HG03039 (cell line): ENCODE data around the gene LRP1B.

Source experiments
- ATAC-seq: cut with Tn5 transposase; IDR thresholded peaks from one replicate; pipeline ENCODE4 v1.9.1; 2021; ENCODE audit warnings: mild to moderate bottlenecking, moderate library complexity; ENCODE audit not compliant: unreplicated experiment

LRP1B gene

DNA sequence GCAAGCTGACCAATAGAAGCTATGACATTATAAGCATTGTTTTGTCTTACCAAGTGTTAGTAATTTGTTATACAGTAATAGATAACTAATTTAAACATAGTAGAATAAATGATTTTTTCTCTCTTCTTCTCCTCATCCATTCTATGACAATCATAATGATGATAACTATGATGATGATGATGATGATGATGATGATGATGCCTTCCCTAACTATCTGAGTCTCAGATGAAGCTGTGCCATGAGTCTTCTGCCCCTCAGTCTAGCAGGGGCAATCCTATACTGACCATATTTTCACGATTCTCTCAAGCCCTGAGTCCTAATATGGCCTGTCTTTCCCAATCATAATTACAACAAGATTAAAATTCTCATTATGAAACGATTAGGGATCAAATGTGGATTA is 1369.0 kb downstream of the LRP1B start:
- ATAC-seq = no peak

DNA sequence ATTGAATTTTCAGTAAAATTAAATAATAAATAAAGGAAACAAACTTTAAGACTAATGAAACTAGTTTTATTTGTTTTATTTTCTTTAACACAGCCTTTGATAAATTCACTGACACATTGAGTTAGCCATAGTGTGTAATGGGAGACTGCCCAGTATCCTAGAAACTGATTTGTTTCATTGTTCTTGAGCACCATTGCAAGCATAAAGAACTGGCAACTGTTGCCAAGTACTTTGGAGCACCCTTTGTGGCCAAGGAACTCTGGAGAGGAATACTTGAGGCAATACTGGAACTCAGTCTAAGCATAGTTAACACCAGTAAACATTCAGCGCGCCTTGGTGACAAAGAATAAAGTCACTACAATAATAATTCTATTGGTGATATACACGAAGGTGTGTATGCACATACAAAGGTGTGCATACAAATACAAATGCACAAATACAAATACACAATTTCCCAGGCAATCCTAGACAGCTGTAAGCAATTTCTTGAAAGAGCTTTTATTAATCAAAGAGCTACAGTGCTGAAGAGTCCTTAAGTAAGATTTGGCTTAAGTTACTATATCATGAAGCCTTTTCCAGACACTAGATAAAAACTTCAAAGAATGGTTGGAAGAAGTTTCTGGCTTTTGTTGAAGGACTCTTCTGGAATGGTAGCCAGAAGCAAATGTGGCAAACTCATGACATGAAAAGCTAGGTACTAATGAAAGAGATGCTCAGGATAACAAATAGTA is 1371.2 kb downstream of the LRP1B start:
- no peak for ATAC-seq

DNA sequence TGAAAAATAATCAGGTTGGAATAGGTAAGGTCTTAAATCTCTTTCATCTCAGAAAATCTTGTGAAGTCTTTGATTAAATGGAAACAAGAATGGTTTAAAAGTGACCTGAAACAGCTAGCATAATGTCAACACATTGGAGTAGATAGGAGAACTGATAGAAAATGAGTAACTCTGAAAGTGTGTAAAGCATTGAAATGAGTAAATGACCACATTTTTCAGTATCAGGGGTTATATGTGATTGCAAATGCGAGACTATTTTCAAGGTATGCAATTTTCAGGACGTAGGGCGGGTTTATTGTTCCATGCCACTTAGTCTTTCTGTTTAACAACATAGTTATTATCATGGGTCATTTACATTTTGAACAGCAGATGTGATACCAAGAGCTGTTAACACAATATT is 1383.2 kb downstream of the LRP1B start:
- ATAC-seq = peak; percentile 94

DNA sequence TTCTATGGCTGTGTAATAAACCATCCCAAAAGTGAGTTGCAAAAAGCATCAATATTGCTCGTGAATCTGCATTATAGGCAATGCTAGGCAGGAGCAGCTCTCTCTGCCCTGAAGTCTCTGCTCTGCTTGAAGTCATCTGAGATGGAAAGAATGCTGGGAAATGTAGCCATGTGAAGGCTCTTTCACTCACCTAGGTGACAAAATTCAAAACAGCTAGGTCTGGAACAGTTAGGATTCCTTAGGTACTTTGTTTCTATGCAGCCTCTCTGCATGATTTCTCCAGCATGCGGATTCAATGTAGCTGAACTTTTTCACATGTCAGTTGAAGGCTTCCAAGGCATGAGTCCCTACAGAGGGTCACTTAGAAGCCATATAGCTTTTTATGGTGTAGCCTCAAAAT is 1383.7 kb downstream of the LRP1B start:
- ATAC-seq = no peak

DNA sequence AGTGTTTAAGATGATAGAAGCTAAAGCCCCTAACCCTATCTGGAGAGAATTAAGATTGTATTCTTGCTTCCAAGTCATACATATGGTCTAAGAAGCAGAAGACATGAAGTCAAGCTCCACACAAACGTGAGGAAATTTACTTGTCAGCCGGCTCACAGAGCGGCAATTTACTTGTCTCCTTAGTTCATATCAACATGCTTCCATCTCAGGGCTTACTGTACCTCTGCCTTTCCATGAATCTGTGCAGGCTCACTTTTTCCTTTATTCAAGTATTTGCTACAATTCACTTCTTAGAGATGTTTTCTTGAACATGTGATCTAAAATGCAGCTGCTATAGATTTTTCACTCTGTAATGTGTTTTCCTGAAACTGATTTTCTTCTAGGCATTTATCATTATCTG is 1386.4 kb downstream of the LRP1B start:
- no peak for ATAC-seq

DNA sequence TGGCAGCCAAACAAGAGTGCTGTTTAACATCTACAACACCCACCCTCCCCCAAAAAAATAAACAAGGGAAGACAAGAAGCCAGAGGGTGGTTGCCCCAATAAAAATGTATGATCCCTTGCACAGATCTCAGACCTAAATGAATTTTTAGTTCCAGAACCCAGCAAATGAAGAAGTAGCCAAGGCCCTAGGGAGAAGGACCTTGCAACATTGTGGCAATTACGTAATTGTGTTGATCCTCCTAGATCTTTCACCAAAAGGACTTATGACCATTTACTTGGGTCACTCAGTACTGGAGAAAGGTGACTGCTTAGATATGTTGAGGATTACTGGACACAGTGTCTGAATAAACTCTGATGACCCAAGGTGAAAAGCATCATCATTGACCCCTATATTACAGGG is 1393.8 kb downstream of the LRP1B start:
- ATAC-seq = no peak

DNA sequence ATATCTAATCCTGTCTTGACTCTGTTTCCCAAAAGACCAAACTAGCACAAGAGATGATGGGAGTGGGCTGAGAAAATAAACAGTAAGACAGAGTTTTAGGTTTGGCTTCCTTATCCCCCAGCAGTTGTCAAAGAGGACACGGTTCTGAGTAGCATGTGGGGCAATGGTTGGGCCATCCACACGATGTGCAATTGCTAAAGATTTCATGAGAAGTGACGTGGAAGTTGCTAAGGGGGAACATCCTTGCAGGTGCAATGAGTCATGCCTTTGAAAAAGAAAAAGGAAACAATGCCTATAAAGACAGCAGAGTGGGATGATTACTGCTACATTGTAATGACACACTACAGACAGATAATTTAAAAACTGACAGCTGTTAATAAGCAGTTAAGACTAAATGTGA is 1395.8 kb downstream of the LRP1B start:
- no peak for ATAC-seq

DNA sequence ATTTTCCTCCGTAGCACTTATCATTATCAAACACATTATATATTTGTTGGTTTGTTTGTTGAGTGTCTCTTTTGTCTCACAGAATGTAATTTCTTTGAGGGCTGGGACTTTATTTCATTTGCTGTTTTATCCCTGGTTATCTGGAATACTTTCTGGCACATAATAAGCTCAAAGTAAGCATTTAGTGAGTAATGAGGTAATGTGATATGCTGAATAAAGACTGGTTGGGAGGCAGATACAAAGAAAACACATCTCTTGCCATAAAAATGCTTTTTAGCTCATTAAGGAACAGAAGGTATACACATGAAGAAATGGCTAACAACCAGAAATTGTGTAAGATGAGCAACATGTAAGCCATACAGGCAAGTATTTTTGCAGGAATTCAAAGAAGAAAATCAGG is 1411.8 kb downstream of the LRP1B start:
- no peak for ATAC-seq

DNA sequence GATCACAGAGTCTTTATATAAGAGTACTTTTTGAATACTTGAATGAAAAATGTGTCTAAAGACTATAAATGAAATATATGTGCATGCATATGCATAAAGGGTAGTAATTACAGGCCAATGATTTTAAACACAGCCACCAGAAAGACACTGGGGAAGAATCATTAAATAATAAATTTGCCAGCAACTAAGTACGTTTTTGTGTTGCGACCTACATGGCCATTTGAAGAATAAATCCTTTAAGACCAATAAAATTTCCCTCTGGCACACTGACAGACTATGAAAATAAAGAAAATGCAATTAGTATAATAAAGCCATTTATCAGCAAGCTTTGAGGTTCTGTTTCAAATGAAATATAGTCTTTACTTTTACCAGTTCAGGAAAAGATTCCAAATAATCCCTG is 1413.3 kb downstream of the LRP1B start:
- ATAC-seq = no peak

DNA sequence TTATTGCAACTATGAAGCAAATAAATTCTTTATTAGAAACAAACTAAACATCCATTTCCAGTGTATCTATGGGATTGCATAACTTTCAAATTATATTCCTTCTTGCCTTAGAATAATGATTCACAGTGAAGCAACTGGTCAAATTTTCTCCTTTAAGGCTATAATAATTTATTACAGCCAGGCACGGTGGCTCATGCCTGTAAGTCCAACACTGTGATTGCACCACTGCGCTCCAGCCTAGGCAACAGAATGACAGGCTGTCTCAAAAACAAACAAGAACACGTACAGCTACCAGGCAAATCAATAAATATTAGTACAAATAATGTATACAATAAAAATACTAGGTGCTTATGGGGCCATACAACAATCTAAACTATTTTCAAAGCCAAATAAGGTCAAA is 1416.2 kb downstream of the LRP1B start:
- no peak for ATAC-seq

DNA sequence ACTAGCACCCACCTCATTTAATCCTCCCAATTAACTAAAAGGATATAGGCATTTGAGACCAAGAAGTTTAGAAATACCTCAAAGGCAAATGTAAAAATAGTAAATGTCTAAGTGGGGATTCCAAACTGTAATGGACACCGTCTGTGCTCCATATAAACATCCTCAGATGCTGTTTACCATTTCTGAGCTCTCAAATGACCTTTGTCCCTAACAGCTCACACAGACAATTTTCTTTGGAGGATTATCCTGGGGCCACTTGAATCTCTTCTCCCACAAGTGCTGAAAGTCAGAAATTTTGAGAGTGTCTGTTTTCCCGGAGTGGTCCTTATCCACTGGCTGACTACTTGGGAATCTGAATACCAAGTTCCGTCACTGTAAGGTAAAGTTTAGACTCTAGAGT is 1418.9 kb downstream of the LRP1B start:
- ATAC-seq = no peak

DNA sequence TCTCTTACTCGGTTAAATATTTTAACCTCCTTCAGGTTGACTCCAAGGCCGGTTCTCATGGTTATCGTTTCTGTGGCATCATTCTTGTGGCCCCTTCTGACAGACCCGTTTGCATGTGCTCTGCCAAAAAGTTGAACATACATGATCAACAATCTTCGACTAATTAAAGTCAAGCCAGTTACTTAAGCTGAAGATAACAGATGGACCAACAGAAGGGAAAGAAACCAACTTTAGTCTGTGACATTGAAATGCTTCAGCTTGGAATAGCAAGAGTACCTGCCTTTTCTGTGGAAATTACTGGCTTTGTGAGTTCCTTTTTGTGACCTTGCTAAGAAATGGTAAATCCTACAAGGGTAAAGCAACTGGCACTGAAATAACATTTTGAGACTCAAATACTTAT is 1429.1 kb downstream of the LRP1B start:
- no peak for ATAC-seq

DNA sequence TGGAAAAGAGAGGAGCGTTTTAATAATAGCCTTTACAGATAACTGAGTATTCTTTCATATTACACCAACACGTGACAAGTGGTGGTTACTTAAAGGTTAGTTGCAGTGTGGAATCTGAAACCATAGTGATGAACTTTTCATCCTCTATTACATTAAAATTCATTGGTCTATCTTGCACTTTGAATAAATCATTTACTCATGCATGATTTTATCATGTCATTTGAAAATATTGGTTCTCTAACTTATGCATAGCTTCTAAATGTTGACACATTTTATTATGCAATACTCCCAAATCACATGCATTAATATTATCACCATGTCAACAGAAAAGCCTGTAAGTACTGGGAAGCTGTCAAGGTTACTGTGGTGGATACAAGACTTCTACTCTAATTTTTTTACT is 1432.2 kb downstream of the LRP1B start:
- ATAC-seq = no peak

DNA sequence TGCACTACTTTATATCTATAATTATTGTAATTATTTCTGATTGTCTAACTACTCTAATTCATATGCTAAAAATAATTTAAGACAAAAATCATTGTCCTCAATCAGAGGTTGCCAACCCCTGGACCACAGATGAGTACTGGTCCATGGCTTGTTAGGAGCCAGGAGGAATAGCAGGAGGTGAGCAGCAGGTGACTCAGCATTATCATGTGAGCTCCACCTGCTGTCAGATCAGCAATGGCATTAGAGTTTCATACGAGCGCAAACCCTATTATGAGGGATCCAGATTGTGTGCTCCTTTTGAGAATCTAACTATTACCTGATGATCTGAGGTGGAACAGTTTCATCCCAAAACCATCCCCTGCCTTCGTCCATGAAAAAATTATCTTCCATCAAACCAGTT is 1434.4 kb downstream of the LRP1B start:
- ATAC-seq = no peak

DNA sequence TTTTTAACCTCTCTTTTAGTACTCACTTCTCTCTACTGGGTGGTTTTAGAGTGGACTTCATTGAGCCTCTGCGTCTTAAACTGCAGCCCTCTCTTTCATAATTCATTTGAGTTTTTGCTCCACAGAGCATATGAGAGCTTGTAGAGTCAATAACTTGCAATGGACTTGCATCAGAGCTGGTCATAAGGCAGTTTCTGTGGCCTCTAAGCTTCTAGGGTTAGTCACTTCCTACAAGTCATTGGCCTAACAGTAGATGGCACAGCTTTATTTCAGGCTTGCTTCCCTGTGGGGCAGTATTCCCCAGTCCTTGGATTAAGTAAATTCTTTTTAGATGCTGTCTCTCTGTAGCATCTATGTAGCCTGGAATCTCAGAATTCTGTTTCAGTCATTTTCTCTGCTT is 1435.7 kb downstream of the LRP1B start:
- ATAC-seq = no peak

DNA sequence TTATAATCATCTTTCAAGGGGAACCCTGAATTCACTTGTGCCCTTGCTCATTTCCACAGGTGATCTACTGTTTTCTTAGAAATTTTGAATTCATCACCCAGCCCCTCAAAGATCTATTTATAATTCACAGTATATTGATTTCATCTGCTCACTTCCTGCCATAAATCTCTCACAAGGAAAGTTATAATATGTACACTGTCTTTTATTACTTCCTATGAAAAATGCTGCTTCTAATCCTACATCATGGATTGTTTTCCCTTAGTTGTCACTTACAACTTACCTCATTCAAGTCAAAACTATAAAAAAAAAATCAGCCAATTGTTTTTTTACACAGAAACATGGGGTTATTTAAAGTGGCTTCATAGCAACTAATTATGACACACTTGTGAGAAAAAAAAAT is 1443.0 kb downstream of the LRP1B start:
- no peak for ATAC-seq

DNA sequence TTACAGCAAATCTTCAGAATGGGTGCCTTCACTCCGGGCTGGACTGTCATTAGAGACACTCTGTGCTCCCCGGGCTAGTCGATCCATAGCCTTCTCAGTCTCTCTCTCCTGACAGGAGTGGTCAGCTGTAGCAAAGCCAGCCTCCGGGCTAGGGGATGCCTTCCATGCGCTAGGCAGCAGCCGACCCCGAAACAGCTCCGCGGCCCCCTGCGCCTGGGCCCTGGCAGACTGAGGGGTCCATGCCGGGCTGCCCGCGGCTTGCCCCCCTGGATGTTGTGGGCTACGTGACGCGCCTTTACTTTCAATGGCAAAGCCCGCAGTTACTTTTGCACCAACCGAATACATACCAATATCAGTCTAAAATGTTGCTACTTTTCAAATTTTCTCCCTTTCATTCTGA is 1447.2 kb downstream of the LRP1B start:
- ATAC-seq = no peak

DNA sequence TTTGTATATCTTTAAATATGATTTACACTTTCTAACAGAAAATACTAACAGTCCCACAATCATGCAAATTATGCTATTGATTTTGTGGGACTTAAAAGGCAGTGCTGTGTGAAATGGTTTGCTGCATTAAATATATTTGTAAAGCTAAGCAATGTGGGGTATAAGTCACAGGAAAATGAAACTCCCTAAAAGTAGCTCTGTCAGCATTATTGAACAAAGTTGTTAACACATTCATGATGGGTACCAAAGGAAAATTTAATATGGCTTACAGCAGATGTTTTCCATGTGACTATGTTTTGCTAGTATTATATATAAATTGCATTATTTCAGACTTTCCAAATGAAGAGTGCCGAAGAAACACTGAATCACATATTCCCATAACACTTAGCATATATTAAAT is 1450.0 kb downstream of the LRP1B start:
- no peak for ATAC-seq

DNA sequence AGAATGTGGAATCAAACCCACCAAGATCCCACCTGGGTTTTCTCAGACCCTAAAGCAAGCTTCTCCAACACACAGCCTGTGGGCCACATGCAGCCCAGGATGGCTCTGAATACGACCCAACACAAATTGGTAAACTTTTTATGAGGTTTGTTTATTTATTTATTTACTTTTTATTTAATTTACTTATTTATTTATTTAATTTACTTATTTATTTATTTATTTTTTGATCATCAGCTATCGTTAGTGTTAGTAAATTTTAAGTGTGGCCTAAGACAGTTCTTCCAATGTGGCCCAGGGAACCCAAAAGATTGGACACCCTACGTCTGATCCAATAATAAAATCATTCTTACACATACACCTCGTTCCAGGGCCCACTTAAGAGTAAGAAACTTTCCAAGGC is 1451.1 kb downstream of the LRP1B start:
- no peak for ATAC-seq

DNA sequence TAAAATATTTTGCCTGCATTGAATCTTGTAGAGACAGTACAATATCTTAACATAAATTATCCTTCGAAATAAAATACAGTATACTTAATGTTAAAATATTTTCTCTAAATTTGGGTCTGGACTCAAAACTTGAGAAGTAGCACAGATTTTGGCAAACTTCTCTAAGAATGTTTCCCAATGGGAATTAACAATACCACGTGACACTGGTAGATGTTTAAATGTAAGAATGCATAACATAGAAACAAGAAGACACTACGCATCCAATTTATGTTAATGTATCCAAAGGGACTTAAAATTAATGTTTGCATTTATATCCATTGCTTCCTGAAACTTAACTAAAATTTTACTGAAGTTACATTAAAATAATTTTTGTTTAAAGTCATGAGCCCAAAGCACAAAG is 1460.9 kb downstream of the LRP1B start:
- ATAC-seq = no peak

DNA sequence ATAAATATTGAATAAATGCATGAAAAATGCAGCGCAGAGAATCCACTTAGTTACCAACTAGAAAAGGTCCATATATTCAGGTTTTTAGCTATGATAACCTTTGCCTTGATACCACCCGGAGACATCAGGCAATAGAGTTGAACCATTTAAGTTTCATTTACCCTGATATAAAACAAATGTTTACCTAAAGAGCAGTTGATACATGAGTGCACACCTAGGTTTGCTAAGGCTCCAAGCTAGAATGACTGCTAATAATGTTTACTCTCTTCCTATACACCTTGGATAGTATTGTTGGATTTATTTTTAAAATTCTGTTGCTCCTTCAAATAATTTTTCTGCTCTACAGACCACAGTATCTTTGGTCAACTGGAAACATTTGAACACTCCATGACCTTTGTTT is 1463.6 kb downstream of the LRP1B start:
- no peak for ATAC-seq

DNA sequence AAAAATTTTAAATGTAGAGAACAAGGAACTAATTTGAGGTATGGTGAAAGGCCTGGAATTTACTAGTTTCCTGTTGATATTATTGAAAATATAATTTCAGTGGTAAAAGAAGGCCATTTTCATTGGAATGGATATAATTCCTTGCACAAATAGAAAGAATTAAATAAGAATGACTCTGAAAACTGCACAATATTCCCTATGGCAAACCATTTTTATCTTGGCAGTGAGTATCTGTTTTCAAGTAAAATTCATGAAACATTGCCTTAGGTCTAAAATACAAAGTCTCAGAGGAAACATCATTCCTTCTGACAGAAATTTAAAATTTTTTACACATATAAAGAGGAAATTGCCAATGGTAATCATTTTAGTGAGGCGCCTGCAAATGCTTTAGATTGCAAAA is 1468.3 kb downstream of the LRP1B start:
- no peak for ATAC-seq
